GM18519 (cell line): ENCODE measurements around the gene HAUS7.

ENCODE experiments used
- ATAC-seq: cut with Tn5 transposase; IDR thresholded peaks from one replicate; pipeline ENCODE4 v1.9.1; 2021; ENCODE audit warnings: mild to moderate bottlenecking, moderate library complexity; ENCODE audit not compliant: unreplicated experiment, low FRiP score

HAUS7 gene

DNA sequence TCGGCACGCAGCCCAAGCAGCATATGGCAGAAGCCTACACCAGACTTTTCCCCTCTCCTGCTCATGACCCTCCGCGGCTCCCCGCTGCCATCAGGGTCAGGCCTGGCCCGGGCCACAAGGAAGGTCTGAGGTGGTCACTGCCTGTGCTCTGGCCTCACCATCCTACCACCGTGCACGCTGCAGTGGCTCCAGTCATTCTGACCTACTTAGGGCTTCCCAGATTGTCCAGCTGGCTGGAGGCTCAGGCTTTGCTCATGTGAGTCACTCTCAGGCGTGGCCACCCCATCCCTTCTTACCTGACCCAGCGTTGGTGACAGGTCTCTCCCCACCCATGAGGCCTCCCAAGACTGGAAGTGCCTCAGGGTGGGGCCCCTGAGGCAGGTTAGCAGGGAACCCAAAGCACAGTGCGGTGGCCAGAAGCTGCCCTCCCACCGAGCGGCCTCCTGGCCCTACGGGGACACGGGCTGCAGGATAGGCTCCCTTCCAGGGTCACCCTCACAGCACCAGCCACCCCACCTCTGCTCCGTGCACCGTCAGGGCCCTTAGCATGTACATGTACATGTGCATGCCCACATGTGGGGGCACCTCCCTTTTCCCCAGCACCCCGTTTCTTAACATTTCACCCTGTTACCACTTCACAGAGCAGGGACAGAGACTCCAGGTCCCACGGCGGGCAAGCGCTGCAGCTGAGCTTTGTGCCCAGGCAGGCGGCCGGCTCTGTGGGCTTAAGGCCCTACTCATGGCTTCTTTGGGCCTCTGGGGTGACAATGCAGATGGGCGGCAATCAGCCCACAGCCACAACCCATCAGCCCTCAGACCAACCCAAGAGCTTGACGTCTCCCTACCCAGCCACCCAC, 26.7 kb downstream of the HAUS7 start:
- ATAC-seq: no peak

DNA sequence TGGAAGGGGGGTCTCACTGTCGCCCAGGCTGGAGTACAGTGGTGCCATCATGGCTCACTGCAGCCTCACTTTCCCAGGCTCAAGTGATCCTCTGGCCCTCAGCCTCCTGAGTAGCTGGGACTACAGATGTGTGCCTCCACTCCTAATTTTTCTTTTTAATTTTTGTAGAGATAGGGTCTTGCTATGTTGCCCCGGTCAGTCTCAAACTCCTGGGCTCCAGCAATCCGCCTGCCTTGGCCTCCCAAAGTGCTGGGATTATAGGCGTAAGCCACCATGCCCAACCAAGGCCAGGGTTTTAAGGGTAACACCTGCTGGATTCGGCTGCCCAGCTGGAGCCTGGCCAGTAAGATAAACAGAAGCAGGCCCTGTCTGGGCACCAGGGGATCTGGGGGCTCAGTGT, 27.9 kb downstream of the HAUS7 start:
- no peak for ATAC-seq

DNA sequence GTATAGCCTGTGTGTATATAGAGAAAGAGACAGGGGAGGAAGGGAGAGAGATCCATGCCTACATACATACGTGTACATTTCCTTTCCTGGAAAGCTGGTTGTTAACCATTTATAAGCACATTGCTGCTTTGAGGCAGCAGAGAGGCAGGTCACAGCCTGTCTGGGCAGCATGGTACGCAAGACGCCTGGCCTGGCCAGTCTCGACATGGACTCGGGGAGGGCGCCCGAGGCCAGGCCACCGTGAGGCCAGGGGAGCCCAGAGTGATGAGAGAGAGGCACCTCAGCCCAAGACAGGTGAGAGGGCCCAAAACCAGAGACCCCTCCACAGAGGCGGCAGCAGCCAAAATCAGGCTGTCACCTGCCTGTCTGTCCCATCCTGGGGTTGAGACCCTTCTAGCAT, 28.4 kb downstream of the HAUS7 start:
- ATAC-seq: no peak

DNA sequence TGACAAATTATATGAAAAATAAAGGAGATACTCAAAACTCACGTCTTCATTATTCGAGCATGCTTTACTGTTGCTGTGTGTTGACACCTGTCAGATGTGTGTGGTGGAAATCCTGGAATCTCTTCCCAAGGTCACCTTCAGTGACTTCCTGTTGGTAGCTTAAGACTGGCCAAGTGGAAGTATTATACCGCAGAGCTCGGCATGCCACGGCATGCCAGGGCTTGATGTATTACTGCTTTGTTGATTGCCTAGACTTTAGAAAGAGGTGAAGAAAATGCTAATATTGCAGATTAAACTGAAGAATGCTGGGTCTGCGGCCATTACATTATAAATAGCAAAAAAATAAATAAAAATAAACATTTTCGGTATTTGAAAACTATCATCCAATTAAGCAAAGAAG, 29.1 kb downstream of the HAUS7 start:
- no peak for ATAC-seq

DNA sequence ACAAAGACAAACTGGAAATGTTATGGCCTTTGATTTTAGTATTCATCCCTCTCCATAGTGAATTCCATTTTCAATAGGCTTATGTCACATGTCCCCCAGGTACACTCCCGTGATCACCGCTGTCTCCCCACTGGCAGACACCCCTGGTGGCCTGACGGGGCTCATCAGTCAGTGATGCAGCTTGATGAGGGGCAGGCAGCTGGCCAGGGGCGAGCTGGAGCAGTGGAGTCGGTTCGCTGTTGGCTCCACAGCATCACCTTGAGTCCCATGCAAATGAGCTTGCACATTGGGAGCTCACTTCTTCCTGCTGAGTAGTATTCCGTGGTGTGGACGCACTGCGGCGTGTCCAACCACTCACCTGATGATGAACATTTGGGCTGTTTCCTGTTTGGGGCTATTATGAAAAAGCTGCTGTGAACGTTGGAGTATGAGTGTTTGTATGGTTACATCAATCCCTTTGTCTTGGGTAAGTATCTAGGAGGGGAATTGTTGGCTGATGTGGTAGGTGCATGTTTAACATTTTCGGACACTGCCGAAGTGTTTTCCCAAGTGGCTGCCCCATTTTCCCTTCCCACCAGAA, 29.7 kb downstream of the HAUS7 start:
- ATAC-seq: no peak

DNA sequence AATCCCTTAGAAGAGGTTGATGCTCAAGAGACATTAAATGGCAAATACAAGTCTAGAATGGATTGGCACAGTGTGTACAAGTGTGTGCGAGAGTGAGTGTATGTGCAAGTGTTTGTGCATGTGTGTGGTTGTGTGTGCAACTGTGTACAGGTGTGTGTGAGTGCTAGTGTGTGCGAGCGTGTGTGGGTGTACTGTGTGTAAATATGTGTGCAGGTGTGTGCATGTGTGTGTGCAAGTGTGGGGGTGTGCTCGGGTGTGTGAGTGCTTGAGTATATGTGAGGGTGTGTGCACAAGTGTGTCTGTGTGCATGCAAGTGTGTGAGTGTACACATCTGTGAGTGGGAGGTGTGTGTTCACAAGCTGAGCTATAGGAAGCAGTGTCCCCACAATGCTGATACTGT, 30.4 kb downstream of the HAUS7 start:
- no peak for ATAC-seq

DNA sequence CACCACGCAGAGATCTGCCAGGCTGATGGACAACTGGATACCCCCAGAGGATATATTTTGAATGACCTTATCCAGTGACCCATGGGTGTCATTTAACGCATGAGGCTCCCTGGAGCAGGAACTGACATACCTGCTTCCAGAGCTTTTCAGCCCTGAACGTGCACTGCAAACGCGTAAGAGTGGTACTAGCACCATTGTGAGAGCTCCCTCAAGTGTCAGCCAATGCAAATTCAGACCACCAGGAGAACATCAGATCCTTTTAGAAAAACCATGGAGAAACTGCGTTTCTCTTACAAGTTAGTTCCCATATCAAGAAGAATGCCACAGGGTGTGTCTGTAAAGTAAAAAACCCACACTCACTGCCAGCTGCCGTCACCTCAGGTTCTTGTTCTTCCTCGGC, 31.8 kb downstream of the HAUS7 start:
- ATAC-seq: no peak

DNA sequence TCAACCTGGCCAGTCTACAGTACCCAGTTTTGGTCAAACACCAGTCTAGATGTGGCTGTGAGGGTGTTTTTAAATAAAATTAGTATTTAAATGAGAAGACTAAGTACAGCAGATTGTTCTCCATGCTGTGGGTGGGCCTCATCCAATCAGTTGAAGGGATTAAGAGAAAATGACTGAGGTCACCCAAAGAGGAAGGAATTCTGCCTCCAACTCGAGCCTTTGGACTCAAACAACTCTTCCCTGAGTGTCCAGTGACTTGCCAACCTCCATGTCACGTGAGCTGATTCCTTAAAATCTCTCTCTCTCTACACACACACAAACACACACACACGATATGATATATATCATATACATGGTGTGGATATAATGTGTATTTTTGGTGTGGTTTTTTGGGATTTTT, 34.5 kb downstream of the HAUS7 start:
- ATAC-seq: no peak

DNA sequence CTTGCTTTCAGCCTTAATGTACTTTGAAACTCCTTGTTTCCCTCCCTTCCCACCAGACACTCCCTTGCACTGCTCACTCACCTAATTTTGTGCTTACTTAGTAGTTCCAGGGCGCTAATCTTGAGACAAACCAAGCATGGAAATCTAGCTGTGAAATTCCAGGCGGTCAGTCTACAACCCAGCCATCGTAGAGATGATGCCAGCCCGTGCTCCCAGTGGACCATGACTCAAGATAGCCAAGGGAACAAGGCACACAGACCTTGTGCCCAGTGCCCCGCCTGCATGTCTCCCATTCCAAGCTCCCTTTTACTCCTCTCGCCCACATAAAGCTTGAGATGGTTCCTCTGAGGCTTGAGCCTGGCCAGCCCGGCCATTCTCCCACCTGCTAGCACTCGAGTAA, 35.6 kb downstream of the HAUS7 start:
- no peak for ATAC-seq

DNA sequence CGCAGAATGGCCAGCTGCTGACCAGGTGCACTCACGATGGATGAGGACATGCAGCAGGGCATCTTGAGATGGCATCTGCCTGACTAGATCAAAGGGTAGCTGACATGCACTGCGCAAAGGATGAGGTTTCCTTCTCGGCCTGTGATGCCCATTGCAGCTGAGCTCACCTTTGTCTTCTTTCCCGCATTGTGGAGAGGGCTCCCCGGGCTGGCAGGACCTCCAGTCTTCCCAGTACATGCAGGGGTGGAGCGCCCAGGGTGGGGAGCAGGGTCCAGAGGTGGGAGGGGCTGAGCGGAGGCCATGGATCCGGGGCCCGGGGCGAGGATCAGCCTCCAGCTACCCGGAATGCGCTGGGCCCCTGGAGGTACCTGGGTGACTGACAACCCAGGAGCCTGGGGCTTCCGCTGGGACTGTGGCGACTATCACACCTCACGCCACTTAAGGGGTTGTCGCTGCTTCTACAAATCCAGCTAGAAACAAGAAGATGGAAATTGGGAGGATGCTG, 36.5 kb downstream of the HAUS7 start:
- ATAC-seq: no peak

DNA sequence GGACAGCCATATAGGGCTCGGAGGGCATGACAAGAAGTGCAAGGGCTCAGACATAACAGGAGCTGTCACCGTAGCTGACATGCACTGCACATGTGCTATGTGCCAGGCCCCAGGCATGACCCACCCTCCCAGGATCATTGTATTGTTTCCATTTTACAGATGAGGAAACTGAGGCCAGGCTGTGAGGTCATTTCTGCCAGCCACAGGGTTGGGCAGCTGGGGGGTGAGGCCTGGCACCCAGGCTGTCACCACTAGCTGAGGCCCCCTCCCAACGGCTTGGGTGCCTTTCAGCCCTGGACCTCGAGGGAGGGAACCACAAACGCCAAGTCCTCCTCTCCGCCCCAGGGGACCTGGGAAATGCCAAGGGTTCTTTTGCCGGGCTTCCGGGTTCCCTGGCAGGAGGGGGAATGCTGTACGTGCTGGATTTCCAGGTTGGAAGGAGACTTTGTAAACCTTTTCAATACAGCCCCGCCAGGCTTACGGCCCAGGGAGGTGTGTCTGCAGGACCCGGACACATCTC, 37.2 kb downstream of the HAUS7 start:
- no peak for ATAC-seq

DNA sequence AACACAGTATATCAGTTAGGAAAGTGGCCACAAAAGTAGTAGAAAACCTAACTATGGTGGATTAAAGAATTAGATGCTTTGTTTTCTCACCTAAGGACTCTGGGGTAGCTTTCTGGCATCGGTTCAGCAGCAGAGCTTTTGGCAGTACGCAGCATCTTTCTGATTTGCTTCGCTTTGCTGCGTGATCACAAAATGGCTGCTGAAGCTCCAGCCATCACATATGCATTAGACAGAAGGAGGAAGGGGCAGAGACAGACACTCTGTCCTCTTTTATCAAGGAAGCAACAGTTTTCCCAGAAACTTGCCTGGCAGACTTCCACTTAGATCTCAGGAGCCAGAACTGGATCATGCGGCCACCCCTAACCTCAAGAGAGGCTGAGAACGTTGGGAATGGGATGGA, 39.6 kb downstream of the HAUS7 start:
- no peak for ATAC-seq

DNA sequence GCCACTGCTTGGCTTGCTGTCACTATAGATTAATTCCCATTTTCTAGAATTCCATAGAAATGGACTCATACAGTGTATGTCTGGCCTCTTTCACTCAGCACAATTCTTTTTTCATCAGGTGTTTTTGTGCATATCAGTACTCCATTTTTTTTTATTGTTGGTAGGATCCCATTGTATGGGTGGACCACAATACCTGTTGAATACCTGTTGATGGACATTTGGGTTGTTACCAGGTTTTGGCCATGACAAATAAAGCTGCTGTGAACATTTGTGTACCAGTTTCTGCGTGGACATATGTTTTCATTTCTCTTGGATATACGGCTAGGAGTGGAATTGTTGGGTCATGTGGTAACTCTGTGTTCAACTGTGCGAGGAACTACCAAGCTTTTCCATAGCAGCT, 44.2 kb downstream of the HAUS7 start:
- no peak for ATAC-seq

DNA sequence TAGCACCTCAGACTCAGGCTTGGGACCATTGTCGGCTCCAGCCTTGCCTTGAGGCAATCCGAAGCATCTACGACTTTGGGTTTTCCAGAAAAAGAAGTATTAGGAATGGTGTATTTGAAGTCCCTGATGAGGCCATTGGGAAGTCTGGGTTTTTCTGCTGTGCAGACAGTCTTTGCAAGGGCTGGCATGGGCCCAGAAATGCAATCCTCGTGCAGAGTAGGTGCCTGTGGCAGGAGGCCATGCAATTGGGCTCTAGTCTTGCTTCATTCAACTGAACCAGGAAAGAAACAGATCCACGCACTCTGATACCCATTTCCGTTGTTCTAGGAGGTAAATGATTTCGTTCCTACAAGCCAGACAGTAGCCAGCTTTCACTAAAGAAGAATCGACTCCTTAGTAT, 46.7 kb downstream of the HAUS7 start:
- ATAC-seq: no peak

DNA sequence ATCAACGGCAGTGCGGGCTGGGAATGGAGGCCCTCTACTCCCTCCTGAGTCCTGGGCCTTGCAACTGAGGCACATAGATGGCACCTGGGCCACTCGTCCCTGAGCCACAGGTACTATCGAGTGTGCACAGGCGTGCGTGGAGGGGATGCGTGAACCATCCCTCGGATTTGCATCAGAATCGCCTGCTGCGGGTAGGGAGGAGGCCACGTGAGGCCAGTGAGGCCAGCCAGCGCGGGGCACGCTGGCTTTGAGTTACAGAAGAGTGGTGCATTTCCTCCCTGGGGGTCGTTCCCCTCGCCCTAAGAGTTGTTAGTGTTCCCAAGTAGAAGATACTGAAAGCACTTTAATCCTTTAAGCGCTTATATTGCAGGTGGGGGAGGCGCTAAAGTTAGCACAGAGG, 48.5 kb downstream of the HAUS7 start:
- no peak for ATAC-seq

DNA sequence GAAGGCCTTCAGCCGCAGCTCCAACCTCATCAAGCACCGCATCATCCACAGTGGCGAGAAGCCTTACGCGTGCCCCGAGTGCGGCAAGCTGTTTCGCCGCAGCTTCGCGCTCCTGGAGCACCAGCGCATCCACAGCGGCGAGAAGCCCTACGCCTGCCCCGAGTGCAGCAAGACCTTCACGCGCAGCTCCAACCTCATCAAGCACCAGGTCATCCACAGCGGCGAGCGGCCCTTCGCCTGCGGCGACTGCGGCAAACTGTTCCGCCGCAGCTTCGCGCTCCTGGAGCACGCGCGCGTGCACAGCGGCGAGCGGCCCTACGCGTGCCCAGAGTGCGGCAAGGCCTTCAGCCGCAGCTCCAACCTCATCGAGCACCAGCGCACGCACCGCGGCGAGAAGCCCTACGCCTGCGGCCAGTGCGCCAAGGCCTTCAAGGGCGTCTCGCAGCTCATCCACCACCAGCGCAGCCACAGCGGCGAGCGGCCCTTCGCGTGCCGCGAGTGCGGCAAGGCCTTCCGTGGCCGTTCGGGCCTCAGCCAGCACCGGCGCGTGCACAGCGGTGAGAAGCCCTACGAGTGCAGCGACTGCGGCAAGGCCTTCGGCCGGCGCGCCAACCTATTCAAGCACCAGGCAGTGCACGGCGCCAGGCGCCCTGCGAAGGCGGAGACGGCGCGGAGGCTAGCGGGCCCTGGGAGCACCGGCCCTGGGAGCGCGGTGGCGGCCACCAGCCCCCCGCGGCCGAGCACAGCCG, 49.4 kb downstream of the HAUS7 start:
- ATAC-seq: no peak

DNA sequence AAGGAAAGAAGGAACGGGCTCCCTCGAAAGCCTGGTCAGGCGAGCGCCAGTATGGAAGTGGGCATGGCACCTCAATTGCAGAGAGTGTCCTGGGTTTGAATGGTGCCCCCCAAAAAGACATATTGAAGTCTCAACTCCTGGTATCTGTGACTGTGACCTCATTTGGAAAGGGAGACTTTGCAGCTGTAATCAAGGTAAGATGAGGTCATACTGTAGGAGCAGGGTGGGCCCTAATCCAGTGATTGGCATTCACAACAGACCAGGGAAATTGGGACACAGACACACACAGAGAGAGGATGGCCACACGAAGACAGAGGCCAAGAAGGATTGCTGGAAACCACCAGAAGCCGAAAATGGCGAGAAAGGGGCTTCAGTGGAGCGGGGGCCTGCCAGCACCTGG, 52.7 kb downstream of the HAUS7 start:
- no peak for ATAC-seq

DNA sequence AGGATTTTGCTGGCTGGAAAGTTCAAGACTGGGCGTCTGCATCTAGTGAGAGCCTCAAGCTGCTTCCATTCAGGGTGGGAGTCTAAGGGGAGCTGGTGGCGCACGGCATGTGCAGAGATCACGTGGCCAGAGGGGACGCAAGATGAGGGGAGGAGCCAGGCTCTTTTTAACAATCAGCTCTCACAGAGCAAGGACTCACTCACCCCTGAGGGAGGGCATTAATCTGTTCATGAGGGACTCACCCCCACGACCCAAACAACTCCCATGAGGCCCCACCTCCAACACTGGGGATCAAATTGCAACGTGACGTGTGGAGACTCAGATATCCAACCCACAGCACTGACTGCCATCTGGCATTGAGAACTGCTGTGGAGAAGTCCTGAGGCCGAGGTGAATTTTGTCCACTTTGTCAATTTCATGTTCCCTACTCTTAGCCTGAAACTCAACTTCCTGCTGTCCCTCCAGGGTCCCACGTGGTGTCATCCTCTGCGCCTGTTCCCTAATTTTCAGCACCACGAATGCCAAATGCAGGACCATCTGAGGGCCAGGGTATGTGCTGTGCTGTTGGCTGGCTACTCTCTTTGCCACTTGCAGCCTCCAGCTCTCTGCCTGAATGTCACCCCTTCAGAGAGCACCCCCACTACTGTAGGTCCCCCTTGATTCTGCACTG, 53.5 kb downstream of the HAUS7 start:
- no peak for ATAC-seq

DNA sequence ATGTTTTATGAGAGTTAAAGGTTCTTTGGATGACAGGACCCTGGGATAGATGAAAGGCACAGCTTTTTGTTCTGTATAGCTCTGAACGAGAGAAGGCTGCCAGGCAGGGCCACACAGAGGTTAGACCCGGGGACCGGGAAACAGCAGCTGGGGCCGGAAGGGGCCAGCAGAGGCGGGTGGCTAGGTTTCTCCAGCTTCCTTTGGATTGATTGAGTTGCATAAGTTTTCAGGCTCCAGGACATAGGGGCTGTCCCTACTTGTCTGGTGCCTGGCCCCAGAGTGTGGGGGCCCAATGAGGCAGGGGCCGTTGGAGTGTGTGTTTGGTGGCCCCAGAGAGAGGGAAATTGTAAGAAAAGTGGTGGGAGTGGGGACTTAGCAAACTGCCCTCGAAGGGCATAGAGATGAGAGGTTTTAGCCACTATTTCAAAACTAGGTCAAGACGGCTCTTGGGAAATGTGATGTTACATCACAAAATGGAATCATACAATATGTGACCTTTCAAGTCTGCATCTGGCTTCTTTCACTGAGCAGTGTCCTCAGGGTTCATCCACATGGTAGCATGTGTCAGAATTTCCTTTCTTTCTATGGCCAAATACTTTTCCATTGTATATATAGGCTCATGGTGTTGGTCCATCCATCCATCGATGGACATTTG, 55.4 kb downstream of the HAUS7 start:
- no peak for ATAC-seq

DNA sequence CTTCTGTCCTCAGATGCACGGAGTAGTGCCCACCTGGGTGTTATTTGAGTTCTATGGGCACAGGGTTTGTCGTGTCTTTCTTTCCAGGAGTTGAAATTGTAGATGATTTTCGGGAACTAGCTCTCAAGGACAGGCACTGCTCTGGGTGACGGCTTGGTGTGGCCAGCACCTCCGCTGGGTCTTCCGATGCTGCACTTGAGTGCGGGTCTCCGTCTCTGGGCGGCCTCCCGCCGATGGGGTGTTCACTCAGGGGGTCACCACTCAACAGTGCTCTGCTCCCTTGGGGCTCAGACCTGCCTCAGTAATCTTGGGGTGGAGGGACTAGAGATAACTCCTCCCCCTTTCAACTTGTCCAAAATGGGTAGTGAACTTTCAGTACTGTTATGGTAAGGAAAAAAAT, 56.6 kb downstream of the HAUS7 start:
- ATAC-seq: no peak
